A549 (cell line): ENCODE results near the gene PLCH1.

Source experiments
- CBX8 ChIP-seq: fragments of 200-600 bp; sonication (generic); IDR thresholded peaks from 2 replicates; pipeline ENCODE4 v1.6.1; 2016
- POLR2A ChIP-seq: IDR thresholded peaks from 2 replicates; pipeline ENCODE4 v1.6.1; 2012; ENCODE audit warnings: mild to moderate bottlenecking, low read length
- RAD21 ChIP-seq, 2 experiments: fragments of >200 bp in 1 of 2; sonication (Bioruptor Twin) in 1 of 2; formaldehyde crosslinking in 1 of 2; IDR thresholded peaks in 1 of 2; conservative IDR thresholded peaks in 1 of 2; 2 replicates in 1 of 2; 3 replicates in 1 of 2; pipeline ENCODE4 v1.6.1; 2012 to 2018; ENCODE audit warnings: inconsistent platforms in 1 of 2

DNA sequence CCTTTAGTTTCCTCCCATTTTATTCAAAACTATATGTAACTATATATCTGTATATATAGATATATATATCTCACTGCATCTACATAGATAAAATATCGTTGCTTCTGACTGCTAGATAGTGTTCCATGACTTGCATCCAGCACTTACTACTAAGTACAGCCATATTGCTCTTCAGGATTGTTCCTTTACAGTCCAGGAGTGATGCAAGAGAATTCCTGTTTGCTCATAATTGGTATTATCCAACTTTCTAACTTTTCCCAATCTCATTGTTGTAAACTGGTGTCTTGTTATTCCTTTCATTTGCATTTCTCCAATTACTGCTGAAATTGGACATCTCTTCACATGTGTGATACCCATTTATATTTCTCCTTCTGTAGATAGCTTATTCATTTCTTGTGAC is 351.6 kb downstream of the PLCH1 start:
- TF ChIP-seq POLR2A (no peak), RAD21 (conservative IDR thresholded peaks at IDR 0.05 in 1 of 2, IDR thresholded peaks at IDR 0.05 in 1 of 2) (no peak), CBX8 (no peak)
